ENCODE data around the gene CHRNA4. TPM values are rescaled to one million over a fixed set of nuclear protein-coding genes. Genes with fewer than 3 reads are reported as not detected.

The CHRNA4 gene
- total and polyA plus RNA-seq, 2 of the 4 experiments (the other 2 are of a cell fraction) = not detected

DNA sequence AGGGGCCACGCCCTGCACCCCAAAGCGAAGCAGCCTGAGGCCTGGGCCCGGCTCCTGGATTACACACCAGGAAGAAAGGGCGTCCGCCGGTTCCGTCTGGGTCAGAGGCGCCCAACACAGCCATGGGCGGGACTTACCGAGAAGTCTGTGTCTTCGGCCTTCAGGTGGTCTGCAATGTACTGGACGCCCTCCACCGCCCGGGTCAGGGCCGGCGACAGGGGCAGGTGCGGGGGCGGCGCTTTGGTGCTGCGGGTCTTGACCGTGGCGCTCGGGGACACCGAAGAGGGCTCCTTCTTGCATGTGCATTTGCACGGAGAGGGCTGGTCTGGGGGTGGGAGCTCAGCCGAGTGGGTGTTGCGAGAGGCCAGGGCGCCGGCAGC, 11.6 kb downstream of the CHRNA4 start:
- Histone ChIP-seq H2BK15ac (ENCODE audit: low read depth, low read length) (no peak overlapping the region), H3K14ac (replicated peaks; ENCODE audit: low read depth, low read length) (no peak overlapping the region), H3K4ac (ENCODE audit: low read depth, low read length) (no peak overlapping the region), H3K18ac (ENCODE audit: low read depth, low read length) (no peak overlapping the region), H3K27me3 (ENCODE audit: control insufficient read depth, insufficient read depth, low read length) (peaks cover 21% of the 10 kb centered on the region; the same call in 1 of the 2 replicates), H2AK5ac (ENCODE audit: low read depth, low read length) (no peak overlapping the region), H4K8ac (ENCODE audit: low read depth in 2 of 2, low read length in 2 of 2) (no peak overlapping the region), H3K9me1 (ENCODE audit: insufficient read depth, low read length) (no peaks in the 10 kb centered on the region), H2BK20ac (ENCODE audit: low read depth, low read length) (no peak overlapping the region), H3K56ac (ENCODE audit: extremely low read depth, insufficient read depth, low read length) (no peak overlapping the region), H3K4me1 (ENCODE audit: control insufficient read depth, insufficient read depth, low read length) (no peaks in the 10 kb centered on the region), H3K4me2 (ENCODE audit: low read depth, low read length) (no peak overlapping the region), H3K9ac (ENCODE audit: low read depth, low read length) (no peak overlapping the region), H3K23ac (ENCODE audit: low read depth, low read length) (no peak overlapping the region), H3K4me3 (ENCODE audit: insufficient read depth, low read depth, low read length) (no peak overlapping the region), H2BK5ac (ENCODE audit: low read depth, low read length, poor library complexity, severe bottlenecking) (no peak overlapping the region), H4K91ac (ENCODE audit: insufficient read depth, low read depth, low read length) (no peak overlapping the region), H2BK120ac (ENCODE audit: low read depth, low read length) (no peak overlapping the region), H3K9me3 (ENCODE audit: control insufficient read depth, insufficient read depth, low read length) (peaks cover 3% of the 10 kb centered on the region; the same call in 1 of the 2 replicates), H4K5ac (ENCODE audit: low read depth, low read length) (no peak overlapping the region), H3K27ac (ENCODE audit: insufficient read depth, low read length) (no peak overlapping the region), H3K79me1 (ENCODE audit: low read depth in 1 of 2, low read length in 2 of 2) (no peaks in the 10 kb centered on the region), H4K20me1 (ENCODE audit: insufficient read depth, low read length) (no peaks in the 10 kb centered on the region), H2AFZ (replicated peaks; ENCODE audit: low read length, poor library complexity) (no peak overlapping the region), H2AK9ac (replicated peaks; ENCODE audit: low read depth, low read length, poor library complexity) (no peak overlapping the region), H3K36me3 (ENCODE audit: control insufficient read depth, insufficient read depth, low read length) (no peaks in the 10 kb centered on the region)
- CTCF ChIA-PET = no interaction called here
- in situ Hi-C loops (cut with MboI; ENCODE audit: low sequenced_read_pairs) = no loop called here
- no peak for TF ChIP-seq MXI1 (IDR thresholded peaks at IDR 0.05; ENCODE audit: borderline replicate concordance, low read depth, low read length)
- no peak for TF ChIP-seq POLR2A (IDR thresholded peaks at IDR 0.05; ENCODE audit: low read depth, low read length)
- no peak for TF ChIP-seq RFX5 (IDR thresholded peaks at IDR 0.05; ENCODE audit: low read depth, low read length)
- no peak for TF ChIP-seq RCOR1 (IDR thresholded peaks at IDR 0.05; ENCODE audit: insufficient replicate concordance, low read length)
- no peak for TF ChIP-seq MAFK (IDR thresholded peaks at IDR 0.05; ENCODE audit: low read depth, low read length)
- no peak for TF ChIP-seq CTCF (conservative IDR thresholded peaks at IDR 0.05; ENCODE audit: low read depth, low read length)
- no peak for TF ChIP-seq BHLHE40 (IDR thresholded peaks at IDR 0.05; ENCODE audit: low read depth, low read length)
- no peak for TF ChIP-seq NFE2L2 (IDR thresholded peaks at IDR 0.05; ENCODE audit: low read depth, low read length)
- no peak for TF ChIP-seq CHD1 (IDR thresholded peaks at IDR 0.05; ENCODE audit: low read depth, low read length)
- TF ChIP-seq, protein P1, sequence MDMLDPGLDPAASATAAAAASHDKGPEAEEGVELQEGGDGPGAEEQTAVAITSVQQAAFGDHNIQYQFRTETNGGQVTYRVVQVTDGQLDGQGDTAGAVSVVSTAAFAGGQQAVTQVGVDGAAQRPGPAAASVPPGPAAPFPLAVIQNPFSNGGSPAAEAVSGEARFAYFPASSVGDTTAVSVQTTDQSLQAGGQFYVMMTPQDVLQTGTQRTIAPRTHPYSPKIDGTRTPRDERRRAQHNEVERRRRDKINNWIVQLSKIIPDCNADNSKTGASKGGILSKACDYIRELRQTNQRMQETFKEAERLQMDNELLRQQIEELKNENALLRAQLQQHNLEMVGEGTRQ (IDR thresholded peaks at IDR 0.05; ENCODE audit: low read depth, low read length) = no peak
- TF ChIP-seq RAD21 (IDR thresholded peaks at IDR 0.05; ENCODE audit: low read length) = no peak
- no peak for TF ChIP-seq FOS (IDR thresholded peaks at IDR 0.05; ENCODE audit: low read depth, low read length)
- no peak for TF ChIP-seq CEBPB (IDR thresholded peaks at IDR 0.05; ENCODE audit: low read depth, low read length)
- TF ChIP-seq, protein P2, sequence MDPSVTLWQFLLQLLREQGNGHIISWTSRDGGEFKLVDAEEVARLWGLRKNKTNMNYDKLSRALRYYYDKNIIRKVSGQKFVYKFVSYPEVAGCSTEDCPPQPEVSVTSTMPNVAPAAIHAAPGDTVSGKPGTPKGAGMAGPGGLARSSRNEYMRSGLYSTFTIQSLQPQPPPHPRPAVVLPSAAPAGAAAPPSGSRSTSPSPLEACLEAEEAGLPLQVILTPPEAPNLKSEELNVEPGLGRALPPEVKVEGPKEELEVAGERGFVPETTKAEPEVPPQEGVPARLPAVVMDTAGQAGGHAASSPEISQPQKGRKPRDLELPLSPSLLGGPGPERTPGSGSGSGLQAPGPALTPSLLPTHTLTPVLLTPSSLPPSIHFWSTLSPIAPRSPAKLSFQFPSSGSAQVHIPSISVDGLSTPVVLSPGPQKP (IDR thresholded peaks at IDR 0.05; ENCODE audit: borderline replicate concordance, low read depth, low read length) = no peak
- TF ChIP-seq MAZ (IDR thresholded peaks at IDR 0.05; ENCODE audit: borderline replicate concordance, low read depth, low read length) = no peak
- no peak for TF ChIP-seq SMC3 (IDR thresholded peaks at IDR 0.05; ENCODE audit: low read depth, low read length)
- WGBS, 2 experiments (ENCODE audit: extremely low coverage in 2 of 2, insufficient read length in 1 of 2) = 81% methylated on average over 12 of the region's 29 CpGs; no CpG with 5 or more reads in 1 of the 2 experiments
- POLR2A ChIA-PET (ENCODE audit: unreplicated experiment) = no interaction called here
- intact Hi-C loops (cut with micrococcal nuclease) = no loop called here
- DNase-seq (no peak), ATAC-seq (ENCODE audit: low read depth) (no peak)
- BruUV-seq (replicated peaks) = no TSS peak
- dilution Hi-C loops (cut with HindIII; ENCODE audit: low sequenced_read_pairs, unreplicated experiment) = no loop called here
